Stimulated activated CD8-positive, alpha-beta memory T cell treated with anti-CD3 and anti-CD28 coated beads, Interleukin-4, amount 100 ng/mL, for 1 hour (primary cell): Measurements from ENCODE around the gene CLEC6A.
"Not testable (repeated sequence)": the region's sequence is repeated elsewhere in the genome, so short reads cannot be mapped to it uniquely, and the experiment has no call there.

ENCODE experiments used
- DNase-seq, 2 donors: peaks; one replicate each; pipeline ENCODE4 v3.0.0-alpha.2; 2020; ENCODE audit warnings: low read depth in 2 of 2, low spot score in 1 of 2

CLEC6A gene

GRCh38 chr12:8455727-8456360, at the start of gene CLEC6A:
TSS of gene CLEC6A (plus strand) at chr12:8455962. CDS start at chr12:8456112, 150 bp downstream.
- DNase-seq, result no peak

- DNase-seq, result not testable (repeated sequence)
Observed at GRCh38 chr12:8419576-8419975, 36.2 kb upstream of the CLEC6A start.

GRCh38 chr12:8420506-8420905, 35.3 kb upstream of the CLEC6A start:
- no peak for DNase-seq

GRCh38 chr12:8444536-8445278, 11.1 kb upstream of the CLEC6A start:
- DNase-seq, result not testable (repeated sequence)

GRCh38 chr12:8445731-8446130, 10.0 kb upstream of the CLEC6A start:
- no peak for DNase-seq

- no peak for DNase-seq
Observed at GRCh38 chr12:8446642-8447547, 8.9 kb upstream of the CLEC6A start.

- DNase-seq, result no peak
Observed at GRCh38 chr12:8449355-8449859, 6.4 kb upstream of the CLEC6A start.

- DNase-seq, result no peak
Observed at GRCh38 chr12:8452036-8452435, 3.7 kb upstream of the CLEC6A start.

- no peak for DNase-seq
Observed at GRCh38 chr12:8453021-8453513, 2.7 kb upstream of the CLEC6A start.

- no peak for DNase-seq
Observed at GRCh38 chr12:8453796-8454195, 2.0 kb upstream of the CLEC6A start.

- DNase-seq, result no peak
Observed at GRCh38 chr12:8455271-8455670, 491 bp upstream of the CLEC6A start.

GRCh38 chr12:8461426-8461825, 5.7 kb downstream of the CLEC6A start:
- no peak for DNase-seq

- no peak for DNase-seq
Observed at GRCh38 chr12:8465301-8465996, 9.7 kb downstream of the CLEC6A start.

GRCh38 chr12:8466241-8466640, 10.5 kb downstream of the CLEC6A start:
- DNase-seq, result no peak

GRCh38 chr12:8471090-8471489, 15.3 kb downstream of the CLEC6A start:
- no peak for DNase-seq

GRCh38 chr12:8475508-8476203, 19.9 kb downstream of the CLEC6A start:
- no peak for DNase-seq

GRCh38 chr12:8482571-8483061, 26.9 kb downstream of the CLEC6A start:
- no peak for DNase-seq

GRCh38 chr12:8483079-8483478, 27.3 kb downstream of the CLEC6A start:
- DNase-seq, result no peak

- DNase-seq, result no peak
Observed at GRCh38 chr12:8491646-8492530, 36.1 kb downstream of the CLEC6A start.
